Measurements from ENCODE around the gene ATF7. TPM values are rescaled to one million over a fixed set of nuclear protein-coding genes. Genes with fewer than 3 reads are reported as not detected.
"Not testable (repeated sequence)": the region's sequence is repeated elsewhere in the genome, so short reads cannot be mapped to it uniquely, and the experiment has no call there.

Gene ATF7
- total and polyA plus RNA-seq, 2 of the 13 experiments (the other 11 are each of a cell fraction or from before 2014, with no cell fraction given), result 9.6 to 16.2 TPM

DNA sequence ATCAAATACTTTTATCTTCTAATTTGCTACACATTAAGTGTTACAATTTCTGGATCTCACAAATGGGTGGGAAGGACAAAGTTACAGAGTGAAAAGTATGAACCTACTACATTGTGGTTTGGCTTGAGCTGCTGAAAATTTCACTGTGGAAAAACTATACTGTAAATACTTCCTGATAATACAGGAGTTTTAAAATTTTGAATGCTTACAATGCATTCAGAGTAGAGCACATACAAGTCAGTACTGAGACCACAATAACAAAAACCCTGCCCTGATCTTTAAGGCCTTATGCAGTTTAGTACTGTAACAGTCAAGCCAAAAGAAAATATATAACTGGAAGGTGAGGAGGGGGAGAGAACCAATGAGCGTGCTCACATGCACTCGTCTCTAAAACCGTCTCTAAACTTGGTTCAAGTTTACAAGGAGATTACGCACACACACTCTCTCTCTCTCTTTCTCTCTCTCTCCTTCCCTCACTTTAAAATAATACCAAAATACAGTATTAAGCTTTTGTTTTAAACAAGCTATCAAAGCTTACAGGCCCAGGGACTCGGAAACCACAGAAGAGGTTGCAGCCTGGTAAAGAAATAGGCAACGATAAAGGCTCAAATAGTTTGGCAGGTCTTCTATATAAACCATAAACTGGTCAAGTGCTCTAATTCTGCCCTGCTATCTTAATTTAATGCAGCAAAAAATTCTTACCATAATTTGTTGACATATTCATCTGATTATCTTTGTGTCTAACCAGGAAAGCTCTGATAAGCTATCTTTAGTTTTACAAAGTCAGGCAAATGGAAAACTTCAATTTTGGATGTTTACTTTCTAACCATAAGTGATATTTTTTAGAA, 58.0 kb downstream of the ATF7 start:
- no peaks in the 10 kb centered on the region; a peak in 2 of 5 replicates for H3K36me3 ChIP-seq (replicated peaks in 1 of 2; ENCODE audit: control insufficient read depth in 1 of 2, insufficient read depth in 2 of 2, low read length in 2 of 2)
- no peaks in the 10 kb centered on the region for H3K79me2 ChIP-seq (ENCODE audit: insufficient read depth, low read length)
- no peaks in the 10 kb centered on the region for H4K20me1 ChIP-seq (ENCODE audit: insufficient read depth, low read length)
- TF ChIP-seq KLF16 (CRISPR knock-in tag; IDR thresholded peaks at IDR 0.05) (no peak), KMT2B (CRISPR knock-in tag; IDR thresholded peaks at IDR 0.05) (no peak), ZNF749 (CRISPR knock-in tag; IDR thresholded peaks at IDR 0.05; ENCODE audit: borderline replicate concordance) (no peak), ZNF263 (CRISPR knock-in tag; IDR thresholded peaks at IDR 0.05) (no peak), ZNF772 (CRISPR knock-in tag; IDR thresholded peaks at IDR 0.05) (no peak), GATAD2A (CRISPR knock-in tag; IDR thresholded peaks at IDR 0.05) (no peak), ZFP36 (IDR thresholded peaks at IDR 0.05; ENCODE audit: borderline replicate concordance, low read depth, low read length, partially characterized antibody) (no peak), ZNF570 (CRISPR knock-in tag; IDR thresholded peaks at IDR 0.05; ENCODE audit: borderline replicate concordance) (no peak)
- TF ChIP-seq, protein P1, sequence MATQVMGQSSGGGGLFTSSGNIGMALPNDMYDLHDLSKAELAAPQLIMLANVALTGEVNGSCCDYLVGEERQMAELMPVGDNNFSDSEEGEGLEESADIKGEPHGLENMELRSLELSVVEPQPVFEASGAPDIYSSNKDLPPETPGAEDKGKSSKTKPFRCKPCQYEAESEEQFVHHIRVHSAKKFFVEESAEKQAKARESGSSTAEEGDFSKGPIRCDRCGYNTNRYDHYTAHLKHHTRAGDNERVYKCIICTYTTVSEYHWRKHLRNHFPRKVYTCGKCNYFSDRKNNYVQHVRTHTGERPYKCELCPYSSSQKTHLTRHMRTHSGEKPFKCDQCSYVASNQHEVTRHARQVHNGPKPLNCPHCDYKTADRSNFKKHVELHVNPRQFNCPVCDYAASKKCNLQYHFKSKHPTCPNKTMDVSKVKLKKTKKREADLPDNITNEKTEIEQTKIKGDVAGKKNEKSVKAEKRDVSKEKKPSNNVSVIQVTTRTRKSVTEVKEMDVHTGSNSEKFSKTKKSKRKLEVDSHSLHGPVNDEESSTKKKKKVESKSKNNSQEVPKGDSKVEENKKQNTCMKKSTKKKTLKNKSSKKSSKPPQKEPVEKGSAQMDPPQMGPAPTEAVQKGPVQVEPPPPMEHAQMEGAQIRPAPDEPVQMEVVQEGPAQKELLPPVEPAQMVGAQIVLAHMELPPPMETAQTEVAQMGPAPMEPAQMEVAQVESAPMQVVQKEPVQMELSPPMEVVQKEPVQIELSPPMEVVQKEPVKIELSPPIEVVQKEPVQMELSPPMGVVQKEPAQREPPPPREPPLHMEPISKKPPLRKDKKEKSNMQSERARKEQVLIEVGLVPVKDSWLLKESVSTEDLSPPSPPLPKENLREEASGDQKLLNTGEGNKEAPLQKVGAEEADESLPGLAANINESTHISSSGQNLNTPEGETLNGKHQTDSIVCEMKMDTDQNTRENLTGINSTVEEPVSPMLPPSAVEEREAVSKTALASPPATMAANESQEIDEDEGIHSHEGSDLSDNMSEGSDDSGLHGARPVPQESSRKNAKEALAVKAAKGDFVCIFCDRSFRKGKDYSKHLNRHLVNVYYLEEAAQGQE (IDR thresholded peaks at IDR 0.05; ENCODE audit: borderline replicate concordance in 1 of 2, low read depth in 1 of 2, low read length in 2 of 2), result no peak
- FAIRE-seq (no peak), ATAC-seq (no peak), DNase-seq (ENCODE audit: low spot score) (no peak)
- no peaks in the 10 kb centered on the region for H3K9me3 ChIP-seq (ENCODE audit: low read length)
- no peak overlapping the region for H3K27ac ChIP-seq (ENCODE audit: extremely low read length, insufficient read depth, low read length)
- ChIA-PET POLR2A (no interaction called here), CTCF (ENCODE audit: low intra/inter-chr PET ratio, low total read pairs) (no interaction called here)
- in situ Hi-C loops (cut with HindIII; ENCODE audit: extremely low pct_ligation_motif_present, low pct_unique_long_range_greater_than_20kb) (no loop called here), intact Hi-C loops (cut with micrococcal nuclease; ENCODE audit: unreplicated experiment) (no loop called here)
- H3K4me2 ChIP-seq (ENCODE audit: low read depth, low read length), result no peak overlapping the region
- no peaks in the 10 kb centered on the region for H3K27me3 ChIP-seq (ENCODE audit: control insufficient read depth in 1 of 2, insufficient read depth in 2 of 2, low read length in 2 of 2)
- H3K9ac ChIP-seq (ENCODE audit: insufficient read depth, low read depth, low read length), result no peak overlapping the region
- no peaks in the 10 kb centered on the region for H3K4me1 ChIP-seq (ENCODE audit: insufficient read depth, low read length)
- H2AFZ ChIP-seq (ENCODE audit: low read length), result no peak overlapping the region
- H3K4me3 ChIP-seq (replicated peaks in 1 of 3; ENCODE audit: insufficient read depth in 1 of 3, low read depth in 2 of 3, low read length in 3 of 3), result no peak overlapping the region
- BruUV-seq (replicated peaks), result no TSS peak
- WGBS (ENCODE audit: low lambda C conversion rate), result 98% methylated on average over 6 of the region's 6 CpGs

DNA sequence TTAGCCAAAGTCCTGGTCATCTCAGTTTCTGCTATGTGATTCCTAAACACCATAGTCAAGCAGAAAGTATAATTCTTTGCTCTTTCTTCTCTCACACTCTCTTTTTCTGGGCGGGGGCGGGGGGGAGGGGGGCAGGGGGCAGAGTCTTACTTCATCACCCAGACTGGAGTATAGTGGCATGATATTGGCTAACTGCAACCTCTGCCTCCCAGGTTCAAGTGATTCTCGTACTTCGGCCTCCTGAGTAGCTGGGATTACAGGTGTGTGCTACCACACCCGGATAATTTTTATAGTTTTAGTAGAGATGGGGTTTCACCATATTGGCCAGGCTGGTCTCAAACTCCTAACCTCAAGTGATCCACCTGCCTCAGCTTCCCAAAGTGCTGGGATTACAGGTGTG, 60.8 kb downstream of the ATF7 start:
- CTCF ChIA-PET (ENCODE audit: low intra/inter-chr PET ratio, low total read pairs); intact Hi-C loops (cut with micrococcal nuclease; ENCODE audit: unreplicated experiment); H3K79me2 ChIP-seq (ENCODE audit: insufficient read depth, low read length); H3K36me3 ChIP-seq (replicated peaks in 1 of 2; ENCODE audit: control insufficient read depth in 1 of 2, insufficient read depth in 2 of 2, low read length in 2 of 2); H4K20me1 ChIP-seq (ENCODE audit: insufficient read depth, low read length); H3K27ac ChIP-seq (ENCODE audit: extremely low read length, insufficient read depth, low read length); ATAC-seq; H3K9ac ChIP-seq (ENCODE audit: insufficient read depth, low read depth, low read length); FAIRE-seq; H3K4me2 ChIP-seq (ENCODE audit: low read depth, low read length); H3K9me3 ChIP-seq (ENCODE audit: low read length); DNase-seq (ENCODE audit: low spot score); BruUV-seq (replicated peaks); H3K27me3 ChIP-seq (ENCODE audit: control insufficient read depth in 1 of 2, insufficient read depth in 2 of 2, low read length in 2 of 2); POLR2A ChIA-PET; H3K4me3 ChIP-seq (replicated peaks in 1 of 3; ENCODE audit: insufficient read depth in 1 of 3, low read depth in 2 of 3, low read length in 3 of 3); H2AFZ ChIP-seq (ENCODE audit: low read length); in situ Hi-C loops (cut with HindIII; ENCODE audit: extremely low pct_ligation_motif_present, low pct_unique_long_range_greater_than_20kb): not testable (repeated sequence)
- WGBS (ENCODE audit: low lambda C conversion rate), result 95% methylated on average over 5 of the region's 5 CpGs
- H3K4me1 ChIP-seq (ENCODE audit: insufficient read depth, low read length), result peaks cover 11% of the 10 kb centered on the region

Data from HepG2 (cell line).